Ascending aorta (tissue), 2 donors: ENCODE results near the gene FGR. TPM values are rescaled to one million over a fixed set of nuclear protein-coding genes. Genes with fewer than 3 reads are reported as not detected.

Source experiments
- DNase-seq, 2 donors: peaks; one replicate each; pipeline ENCODE4 v3.0.0-alpha.2; 2019; ENCODE audit warnings: low spot score in 2 of 2
- H3K27ac ChIP-seq, 2 donors: fragments of 200-600 bp; sonication (generic); one replicate each; pipeline ENCODE4 v1.5.1; 2016 to 2017; ENCODE audit warnings: mild to moderate bottlenecking in 1 of 2
- H3K27me3 ChIP-seq: fragments of 200-600 bp; sonication (generic); one replicate; pipeline ENCODE4 v1.5.1; 2017
- H3K36me3 ChIP-seq, 2 donors: fragments of 200-600 bp; sonication (generic); one replicate each; pipeline ENCODE4 v1.5.1; 2016
- H3K4me1 ChIP-seq, 2 donors: fragments of 200-600 bp; sonication (generic); one replicate each; pipeline ENCODE4 v1.5.1; 2016 to 2017; ENCODE audit warnings: mild to moderate bottlenecking in 1 of 2
- H3K4me3 ChIP-seq, 2 donors: fragments of 200-600 bp; sonication (generic); one replicate each; pipeline ENCODE4 v1.5.1; 2016 to 2017; ENCODE audit warnings: mild to moderate bottlenecking in 1 of 2
- H3K9me3 ChIP-seq, 2 donors: fragments of 200-600 bp; sonication (generic); one replicate each; pipeline ENCODE4 v1.5.1; 2016
- CTCF ChIP-seq, 3 experiments: fragments of 200-600 bp in 2 of 3; fragments of 450-650 bp in 1 of 3; sonication (generic) in 2 of 3; IDR thresholded peaks; one replicate each; pipeline ENCODE4 v1.5.1; 2016 to 2019; ENCODE audit warnings: antibody characterized with exemption in 3 of 3, mild to moderate bottlenecking in 1 of 3, moderate library complexity in 1 of 3
- intact Hi-C: fragments of 100-400 bp; cut with DNase I; formaldehyde crosslinking; loops from one replicate; pipeline ENCODE4 v1.15.1; 2023
- total RNA-seq: library from RNA; depleted of rRNA; stranded (reverse); fragments of >200 nt; gene quantifications from one replicate; pipeline ENCODE4 v1.1.0, GENCODE V29; 2016

Gene FGR
- total RNA-seq, 1 donor from 2014 or later = 10.4 TPM

GRCh38 chr1:27659497-27660299 is 24.7 kb upstream of the FGR start:
- H3K4me1 ChIP-seq = peaks cover 4 to 25% of the 10 kb centered on the region in 2 donors
- peak; percentile 79 to 96 for DNase-seq
- H3K27me3 ChIP-seq = no peaks in the 10 kb centered on the region
- H3K9me3 ChIP-seq = no peaks in the 10 kb centered on the region
- no peak for TF ChIP-seq CTCF (IDR thresholded peaks at IDR 0.05)
- peak overlapping the region; percentile 94 to 96 for H3K27ac ChIP-seq
- H3K4me3 ChIP-seq = peak overlapping the region; percentile 69 to 85
- intact Hi-C loops = loop anchor here (1.0 to 5.0 kb wide), 3 partner anchors 12 to 362 kb away; partner anchors contain the start of gene WASF2
- H3K36me3 ChIP-seq = no peaks in the 10 kb centered on the region

- Histone ChIP-seq H3K36me3 (no peaks in the 10 kb centered on the region), H3K4me1 (peaks cover 4 to 25% of the 10 kb centered on the region in 2 donors), H3K27me3 (no peaks in the 10 kb centered on the region), H3K4me3 (peak overlapping the region in 1 of 2 donors; percentile 69), H3K27ac (peak overlapping the region; percentile 94 to 96), H3K9me3 (no peaks in the 10 kb centered on the region)
- peak; percentile 33 to 78 for DNase-seq
- intact Hi-C loops = no loop called here
- no peak for TF ChIP-seq CTCF (IDR thresholded peaks at IDR 0.05)
These were observed 24.0 kb upstream of the FGR start for GRCh38 chr1:27658951-27659496.

- Histone ChIP-seq H3K27ac (peak overlapping the region; percentile 57 to 62), H3K9me3 (no peaks in the 10 kb centered on the region), H3K4me1 (peaks cover 0 to 21% of the 10 kb centered on the region in 2 donors), H3K4me3 (no peak overlapping the region), H3K36me3 (no peaks in the 10 kb centered on the region), H3K27me3 (no peaks in the 10 kb centered on the region)
- no peak for TF ChIP-seq CTCF (IDR thresholded peaks at IDR 0.05)
- intact Hi-C loops = no loop called here
- peak; percentile 63 to 85 for DNase-seq
These were observed 21.3 kb upstream of the FGR start for GRCh38 chr1:27656157-27656893.

- no peaks in the 10 kb centered on the region for H3K9me3 ChIP-seq
- H3K4me3 ChIP-seq = no peak overlapping the region
- intact Hi-C loops = no loop called here
- H3K4me1 ChIP-seq = peaks cover 0 to 19% of the 10 kb centered on the region in 2 donors
- DNase-seq = no peak
- TF ChIP-seq CTCF (IDR thresholded peaks at IDR 0.05) = no peak
- H3K36me3 ChIP-seq = no peaks in the 10 kb centered on the region
- H3K27me3 ChIP-seq = no peaks in the 10 kb centered on the region
- peak overlapping the region; percentile 57 to 62 for H3K27ac ChIP-seq
These were observed 20.4 kb upstream of the FGR start for GRCh38 chr1:27655151-27655937.
